Activated naive CD8-positive, alpha-beta T cell treated with anti-CD3 and anti-CD28 coated beads for 36 hours (primary cell): Measurements from ENCODE around the gene L1CAM. TPM values are rescaled to one million over a fixed set of nuclear protein-coding genes. Genes with fewer than 3 reads are reported as not detected.

Experiments used
- DNase-seq: peaks from one replicate; pipeline ENCODE4 v3.0.0; 2021
- H3K27ac Mint-ChIP-seq: one replicate; pipeline ENCODE4 v1.8.0; 2022; ENCODE audit warnings: mild to moderate bottlenecking, moderate library complexity, mixed read lengths
- H3K27me3 Mint-ChIP-seq: one replicate; pipeline ENCODE4 v1.8.0; 2022; ENCODE audit warnings: mild to moderate bottlenecking, mixed read lengths
- H3K36me3 Mint-ChIP-seq: one replicate; pipeline ENCODE4 v1.8.0; 2021; ENCODE audit warnings: mild to moderate bottlenecking, mixed read lengths
- H3K4me1 Mint-ChIP-seq: one replicate; pipeline ENCODE4 v1.8.0; 2021; ENCODE audit warnings: mixed read lengths
- H3K4me3 Mint-ChIP-seq: one replicate; pipeline ENCODE4 v1.8.0; 2022; ENCODE audit warnings: mild to moderate bottlenecking, moderate library complexity, mixed read lengths
- H3K9me3 Mint-ChIP-seq: one replicate; pipeline ENCODE4 v1.8.0; 2022; ENCODE audit warnings: mixed read lengths
- total RNA-seq, 2 experiments: library from RNA; stranded (reverse); gene quantifications; one replicate each; pipeline ENCODE4 v1.2.3, GENCODE V29; 2021

The L1CAM gene
- total RNA-seq, 2 experiments from 2014 or later, result 0.16 to 0.29 TPM

GRCh38 chrX:153869473-153870287 is 16.3 kb downstream of the L1CAM start:
- H3K4me1 Mint-ChIP-seq, result no peaks in the 10 kb centered on the region
- no peak for DNase-seq
- no peak overlapping the region for H3K27ac Mint-ChIP-seq
- H3K4me3 Mint-ChIP-seq, result no peak overlapping the region
- no peaks in the 10 kb centered on the region for H3K36me3 Mint-ChIP-seq
- peaks cover 13% of the 10 kb centered on the region for H3K27me3 Mint-ChIP-seq
- no peaks in the 10 kb centered on the region for H3K9me3 Mint-ChIP-seq

- Mint-ChIP-seq H3K27me3 (peaks cover 12% of the 10 kb centered on the region), H3K4me3 (no peak overlapping the region), H3K9me3 (no peaks in the 10 kb centered on the region), H3K36me3 (no peaks in the 10 kb centered on the region), H3K27ac (no peak overlapping the region), H3K4me1 (no peaks in the 10 kb centered on the region)
- no peak for DNase-seq
Observed at GRCh38 chrX:153868576-153869472, 17.1 kb downstream of the L1CAM start.

- Mint-ChIP-seq H3K4me3 (no peak overlapping the region), H3K27me3 (peaks cover 10% of the 10 kb centered on the region), H3K27ac (no peak overlapping the region), H3K9me3 (no peaks in the 10 kb centered on the region), H3K36me3 (no peaks in the 10 kb centered on the region), H3K4me1 (no peaks in the 10 kb centered on the region)
- DNase-seq, result no peak
Observed at GRCh38 chrX:153867671-153868070, 18.3 kb downstream of the L1CAM start.

GRCh38 chrX:153867139-153867538 is 18.8 kb downstream of the L1CAM start:
- no peaks in the 10 kb centered on the region for H3K36me3 Mint-ChIP-seq
- no peak overlapping the region for H3K4me3 Mint-ChIP-seq
- H3K4me1 Mint-ChIP-seq, result no peaks in the 10 kb centered on the region
- H3K9me3 Mint-ChIP-seq, result no peaks in the 10 kb centered on the region
- no peak overlapping the region for H3K27ac Mint-ChIP-seq
- H3K27me3 Mint-ChIP-seq, result peaks cover 5% of the 10 kb centered on the region
- DNase-seq, result no peak

GRCh38 chrX:153866302-153867019 is 19.5 kb downstream of the L1CAM start:
- no peak for DNase-seq
- H3K36me3 Mint-ChIP-seq, result no peaks in the 10 kb centered on the region
- no peak overlapping the region for H3K4me3 Mint-ChIP-seq
- H3K27ac Mint-ChIP-seq, result no peak overlapping the region
- H3K27me3 Mint-ChIP-seq, result peaks cover 4% of the 10 kb centered on the region
- no peaks in the 10 kb centered on the region for H3K9me3 Mint-ChIP-seq
- no peaks in the 10 kb centered on the region for H3K4me1 Mint-ChIP-seq

- Mint-ChIP-seq H3K36me3 (no peaks in the 10 kb centered on the region), H3K27me3 (no peaks in the 10 kb centered on the region), H3K27ac (no peak overlapping the region), H3K4me3 (no peak overlapping the region), H3K9me3 (no peaks in the 10 kb centered on the region), H3K4me1 (no peaks in the 10 kb centered on the region)
- DNase-seq, result no peak
Observed at GRCh38 chrX:153865685-153866084, 20.3 kb downstream of the L1CAM start.

GRCh38 chrX:153865321-153865580 is 20.7 kb downstream of the L1CAM start:
- H3K9me3 Mint-ChIP-seq, result no peaks in the 10 kb centered on the region
- DNase-seq, result no peak
- H3K36me3 Mint-ChIP-seq, result no peaks in the 10 kb centered on the region
- H3K27me3 Mint-ChIP-seq, result no peaks in the 10 kb centered on the region
- H3K4me3 Mint-ChIP-seq, result no peak overlapping the region
- no peaks in the 10 kb centered on the region for H3K4me1 Mint-ChIP-seq
- H3K27ac Mint-ChIP-seq, result no peak overlapping the region

- Mint-ChIP-seq H3K4me3 (no peak overlapping the region), H3K27me3 (no peaks in the 10 kb centered on the region), H3K36me3 (no peaks in the 10 kb centered on the region), H3K4me1 (no peaks in the 10 kb centered on the region), H3K9me3 (no peaks in the 10 kb centered on the region), H3K27ac (no peak overlapping the region)
- no peak for DNase-seq
Observed at GRCh38 chrX:153864561-153865320, 21.2 kb downstream of the L1CAM start.

GRCh38 chrX:153864101-153864500 is 21.9 kb downstream of the L1CAM start:
- H3K9me3 Mint-ChIP-seq, result no peaks in the 10 kb centered on the region
- H3K4me1 Mint-ChIP-seq, result no peaks in the 10 kb centered on the region
- no peaks in the 10 kb centered on the region for H3K27me3 Mint-ChIP-seq
- H3K4me3 Mint-ChIP-seq, result no peak overlapping the region
- H3K36me3 Mint-ChIP-seq, result no peaks in the 10 kb centered on the region
- DNase-seq, result no peak
- H3K27ac Mint-ChIP-seq, result no peak overlapping the region

- H3K4me1 Mint-ChIP-seq, result no peaks in the 10 kb centered on the region
- no peaks in the 10 kb centered on the region for H3K9me3 Mint-ChIP-seq
- no peaks in the 10 kb centered on the region for H3K27me3 Mint-ChIP-seq
- H3K36me3 Mint-ChIP-seq, result no peaks in the 10 kb centered on the region
- no peak overlapping the region for H3K27ac Mint-ChIP-seq
- H3K4me3 Mint-ChIP-seq, result no peak overlapping the region
- DNase-seq, result no peak
Observed at GRCh38 chrX:153863251-153863991, 22.6 kb downstream of the L1CAM start.

- Mint-ChIP-seq H3K4me1 (peaks cover under 1% of the 10 kb centered on the region), H3K4me3 (no peak overlapping the region), H3K36me3 (no peaks in the 10 kb centered on the region), H3K27me3 (no peaks in the 10 kb centered on the region), H3K9me3 (no peaks in the 10 kb centered on the region), H3K27ac (no peak overlapping the region)
- DNase-seq, result no peak
Observed at GRCh38 chrX:153862369-153863250, 23.4 kb downstream of the L1CAM start.

GRCh38 chrX:153861733-153862310 is 24.2 kb downstream of the L1CAM start:
- H3K27me3 Mint-ChIP-seq, result no peaks in the 10 kb centered on the region
- H3K27ac Mint-ChIP-seq, result no peak overlapping the region
- H3K4me3 Mint-ChIP-seq, result no peak overlapping the region
- no peaks in the 10 kb centered on the region for H3K9me3 Mint-ChIP-seq
- H3K4me1 Mint-ChIP-seq, result peaks cover 7% of the 10 kb centered on the region
- no peaks in the 10 kb centered on the region for H3K36me3 Mint-ChIP-seq
- no peak for DNase-seq

GRCh38 chrX:153861151-153861550 is 24.8 kb downstream of the L1CAM start:
- H3K4me3 Mint-ChIP-seq, result no peak overlapping the region
- no peaks in the 10 kb centered on the region for H3K27me3 Mint-ChIP-seq
- H3K4me1 Mint-ChIP-seq, result peaks cover 11% of the 10 kb centered on the region
- no peaks in the 10 kb centered on the region for H3K9me3 Mint-ChIP-seq
- no peak for DNase-seq
- no peaks in the 10 kb centered on the region for H3K36me3 Mint-ChIP-seq
- H3K27ac Mint-ChIP-seq, result no peak overlapping the region
